HG03558 (cell line): Measurements from ENCODE around the gene PCMTD2.

Experiments used
- ATAC-seq: cut with Tn5 transposase; IDR thresholded peaks from one replicate; pipeline ENCODE4 v1.9.1; 2021; ENCODE audit warnings: moderate number of reproducible peaks; ENCODE audit not compliant: unreplicated experiment; ENCODE audit errors: extremely low read depth

PCMTD2 gene

DNA sequence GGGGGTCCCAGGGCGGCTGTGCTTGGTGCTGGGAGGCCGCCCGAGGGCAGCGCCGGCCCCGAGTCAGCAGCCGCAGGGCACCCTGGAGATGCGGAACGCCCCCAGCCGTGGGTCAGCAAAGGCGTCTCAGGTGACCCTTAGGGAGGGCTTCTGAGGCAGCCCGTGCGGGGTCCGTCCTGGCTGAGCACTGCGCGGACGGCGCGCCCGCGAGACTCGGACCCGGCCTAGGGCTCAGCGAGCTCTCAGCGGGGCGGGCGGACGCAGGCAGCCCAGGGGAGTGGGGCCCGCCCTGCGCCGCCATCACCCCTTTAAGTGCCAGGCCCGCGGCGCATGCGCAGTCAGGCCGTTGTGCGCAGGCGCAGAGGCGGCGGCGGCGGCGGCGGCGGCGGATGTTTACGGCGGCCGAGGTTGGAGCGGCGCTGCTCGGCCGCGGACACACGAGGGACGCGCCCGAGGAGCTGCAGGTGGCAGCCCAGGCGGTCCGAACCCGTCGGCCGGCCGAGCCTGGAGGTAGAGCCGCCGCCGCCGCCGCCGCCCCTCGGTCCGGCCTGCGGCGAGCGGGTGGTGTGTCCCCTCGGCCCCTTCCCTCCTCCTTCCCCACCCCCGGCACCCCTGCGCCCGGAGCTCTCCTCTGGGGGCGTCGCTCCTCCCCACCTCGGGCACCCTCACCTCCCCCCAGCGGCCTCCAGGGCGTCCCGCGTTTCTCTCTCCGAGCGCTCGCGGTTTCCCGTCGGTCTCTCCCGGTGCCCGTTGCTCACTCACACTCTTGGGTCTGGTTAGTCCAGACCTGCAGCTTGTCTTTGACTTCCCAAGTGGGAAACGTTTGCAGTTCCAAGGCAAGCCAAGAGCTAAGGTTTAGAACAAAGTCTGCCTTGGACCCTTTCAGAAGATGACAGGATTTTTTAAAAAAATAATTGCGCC, at the start of gene PCMTD2:
PCMTD2 (plus strand) TSS at position 388 of the 921 bp plus-strand sequence. CDS start 4,218 bp downstream, outside the sequence.
- peak; percentile 51 for ATAC-seq

DNA sequence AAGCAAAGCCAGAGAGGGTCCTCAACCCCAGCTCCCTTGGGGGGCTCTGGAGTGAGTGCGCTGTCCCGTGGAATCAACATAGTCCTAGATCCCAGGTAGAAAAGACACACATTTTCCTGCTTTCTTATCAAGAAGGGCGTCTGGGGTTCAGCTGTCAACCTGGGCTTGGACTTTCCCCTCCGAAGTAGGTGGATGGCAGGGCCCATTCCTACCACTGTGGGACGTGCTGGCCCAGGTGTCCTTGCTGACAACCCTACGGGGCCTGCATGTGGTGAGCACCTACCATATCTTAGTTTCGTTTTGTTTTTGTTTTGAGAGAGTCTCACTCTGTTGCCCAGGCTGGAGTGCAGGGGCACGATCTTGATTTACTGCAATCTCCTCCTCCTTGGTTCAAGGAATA, 48.9 kb upstream of the PCMTD2 start:
- ATAC-seq = no peak

DNA sequence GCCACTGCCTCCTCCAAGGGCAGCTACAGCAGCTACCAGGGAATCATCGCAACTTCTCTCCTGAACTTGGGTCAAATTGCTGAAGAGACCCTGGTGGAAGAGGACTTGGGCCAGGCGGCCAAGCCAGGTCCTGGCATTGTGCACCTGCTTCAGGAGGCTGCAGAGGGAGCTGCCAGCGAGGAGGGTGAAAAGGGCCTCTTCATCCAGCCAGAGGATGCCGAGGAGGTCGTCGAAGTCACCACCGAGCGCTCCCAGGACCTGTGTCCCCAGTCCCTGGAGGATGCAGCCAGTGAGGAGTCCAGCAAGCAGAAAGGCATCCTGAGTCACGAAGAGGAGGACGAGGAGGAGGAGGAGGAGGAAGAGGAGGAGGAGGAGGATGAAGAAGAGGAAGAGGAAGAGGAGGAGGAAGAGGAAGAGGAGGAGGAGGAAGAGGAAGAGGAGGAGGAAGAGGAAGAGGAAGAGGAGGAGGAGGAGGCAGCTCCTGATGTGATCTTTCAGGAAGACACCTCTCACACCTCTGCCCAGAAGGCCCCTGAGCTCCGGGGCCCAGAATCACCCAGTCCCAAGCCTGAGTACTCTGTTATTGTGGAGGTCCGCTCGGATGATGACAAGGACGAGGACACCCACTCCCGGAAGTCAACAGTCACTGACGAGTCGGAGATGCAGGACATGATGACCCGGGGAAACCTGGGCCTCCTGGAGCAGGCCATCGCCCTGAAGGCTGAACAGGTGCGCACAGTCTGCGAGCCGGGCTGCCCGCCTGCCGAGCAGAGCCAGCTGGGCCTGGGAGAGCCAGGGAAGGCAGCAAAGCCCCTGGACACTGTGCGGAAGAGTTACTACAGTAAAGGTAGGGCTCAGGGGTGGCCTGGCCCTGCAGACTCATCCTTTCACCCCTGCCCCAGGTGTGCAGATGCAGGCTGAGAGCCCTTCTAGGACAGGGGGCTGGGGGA, 47.6 kb upstream of the PCMTD2 start:
- ATAC-seq = no peak

DNA sequence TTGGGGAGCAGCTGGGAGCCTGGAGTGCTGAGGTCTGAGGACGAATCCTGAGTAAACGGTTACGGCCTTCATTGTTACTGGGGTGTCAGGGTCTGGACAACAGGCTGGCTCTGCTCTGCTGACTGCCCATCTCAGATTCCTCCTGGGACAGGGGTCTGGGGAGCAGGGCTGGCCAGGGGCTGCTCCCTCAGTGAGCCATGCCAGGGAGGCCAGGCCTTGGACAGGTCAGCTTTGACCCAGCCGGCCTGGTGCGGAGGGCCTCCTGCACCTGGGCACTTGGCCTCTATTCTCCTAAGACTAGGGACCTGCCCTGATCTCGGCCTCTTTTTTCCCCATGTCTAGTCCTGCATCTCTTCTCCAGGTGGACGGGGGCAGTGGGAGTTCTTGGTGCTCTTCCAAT, 46.4 kb upstream of the PCMTD2 start:
- ATAC-seq = no peak

DNA sequence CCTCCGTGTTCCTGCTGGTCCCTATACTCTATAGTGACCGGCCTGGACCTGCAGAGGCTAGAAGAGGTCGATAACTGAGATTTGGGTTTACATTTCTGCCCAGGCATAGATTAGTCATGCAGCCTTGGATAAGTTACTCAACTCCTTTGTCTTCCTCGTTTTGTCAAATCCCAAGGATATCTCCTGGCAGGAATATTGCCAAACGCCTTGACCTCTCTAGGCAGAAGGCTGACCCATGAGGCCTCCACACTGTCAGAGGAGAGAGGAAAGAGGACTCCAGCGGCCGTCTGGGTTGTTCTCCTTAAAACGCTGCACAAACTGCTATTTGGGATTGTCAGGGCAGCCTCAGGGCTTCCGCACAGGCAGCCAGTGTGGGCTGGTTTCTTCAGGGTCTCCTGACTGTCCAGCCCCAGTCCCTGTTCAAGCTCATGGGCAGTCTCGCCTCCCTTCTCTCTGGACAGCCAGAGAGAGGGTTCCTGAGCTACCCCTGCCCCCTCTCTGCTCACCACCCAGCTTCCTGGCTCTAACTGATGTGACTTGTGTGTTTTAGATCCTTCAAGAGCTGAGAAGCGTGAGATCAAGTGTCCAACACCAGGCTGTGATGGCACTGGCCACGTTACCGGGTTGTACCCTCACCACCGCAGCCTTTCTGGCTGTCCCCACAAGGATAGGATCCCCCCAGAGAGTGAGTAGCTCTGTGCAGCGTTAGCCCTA, 44.7 kb upstream of the PCMTD2 start:
- ATAC-seq = no peak

DNA sequence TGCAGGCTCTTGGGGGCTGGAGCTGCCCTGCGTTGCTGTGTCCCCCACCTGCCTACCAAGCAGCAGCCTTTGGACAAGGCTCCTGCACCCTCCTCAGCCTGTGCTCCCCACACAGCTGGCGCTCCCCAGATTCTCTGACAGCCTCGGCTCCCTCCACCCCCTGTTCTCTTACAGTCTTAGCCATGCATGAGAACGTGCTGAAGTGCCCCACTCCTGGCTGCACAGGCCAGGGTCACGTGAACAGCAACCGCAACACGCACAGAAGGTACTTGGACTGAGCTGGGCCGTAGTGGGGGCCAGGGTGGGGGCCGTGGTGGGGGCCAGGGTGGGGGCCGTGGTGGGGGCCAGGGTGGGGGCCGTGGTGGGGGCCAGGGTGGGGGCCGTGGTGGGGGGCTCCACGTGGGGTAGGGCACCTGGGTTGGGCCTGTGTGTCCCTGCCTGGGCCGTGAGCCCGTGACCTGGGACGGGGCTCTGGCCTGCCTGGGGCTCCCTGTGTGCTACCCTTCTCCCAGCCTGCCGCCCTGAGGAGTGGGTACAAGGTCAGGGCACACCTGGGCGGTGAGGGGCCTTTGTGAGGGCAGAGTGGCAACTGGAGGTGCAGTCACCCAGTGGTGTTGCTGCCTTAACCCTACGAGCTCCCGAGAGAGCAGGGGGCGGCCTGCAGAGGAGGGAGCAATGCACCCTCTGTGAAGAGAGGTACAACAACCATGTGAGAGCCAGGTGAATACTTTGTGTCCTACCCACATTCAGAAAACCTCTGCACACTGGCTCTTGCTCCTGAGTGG, 43.5 kb upstream of the PCMTD2 start:
- ATAC-seq = no peak

DNA sequence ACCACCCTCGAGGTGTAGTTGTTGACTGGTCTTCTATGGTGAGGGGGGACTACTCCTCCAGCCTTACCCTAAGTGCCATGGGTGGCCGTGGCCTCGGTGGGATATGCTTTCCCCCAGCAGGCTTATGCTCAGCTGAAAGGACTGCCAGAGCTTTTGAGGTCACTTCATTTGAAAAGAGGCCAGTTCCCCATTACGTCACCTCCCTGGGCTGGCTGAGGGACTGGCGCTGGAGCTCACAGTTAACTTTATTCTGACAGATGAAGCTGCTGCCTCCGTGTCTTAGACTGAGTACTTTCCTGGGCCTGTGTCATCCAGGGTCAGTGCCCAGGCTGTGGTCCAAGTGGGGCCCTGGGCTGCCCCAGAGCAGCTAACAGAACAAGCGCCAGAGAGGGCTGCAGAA, 42.8 kb upstream of the PCMTD2 start:
- ATAC-seq = no peak

DNA sequence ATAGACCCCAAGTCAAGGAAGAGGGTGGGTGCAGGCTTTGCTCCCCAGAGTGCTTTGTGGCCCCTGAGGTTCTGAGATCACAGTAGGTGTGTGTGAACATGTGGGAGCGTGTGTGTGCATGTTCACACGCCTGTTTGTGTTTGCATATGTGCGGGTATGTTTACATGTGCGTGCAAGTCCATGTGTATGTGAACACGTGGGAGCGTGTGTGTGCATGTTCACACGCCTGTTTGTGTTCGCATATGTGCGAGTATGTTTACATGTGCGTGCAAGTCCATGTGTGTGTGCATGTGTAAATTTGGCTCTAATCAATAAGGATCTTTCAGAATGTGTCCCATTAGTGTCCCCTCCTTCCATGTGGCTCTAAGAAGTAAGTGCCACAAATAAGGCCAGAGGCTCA, 41.4 kb upstream of the PCMTD2 start:
- no peak for ATAC-seq

DNA sequence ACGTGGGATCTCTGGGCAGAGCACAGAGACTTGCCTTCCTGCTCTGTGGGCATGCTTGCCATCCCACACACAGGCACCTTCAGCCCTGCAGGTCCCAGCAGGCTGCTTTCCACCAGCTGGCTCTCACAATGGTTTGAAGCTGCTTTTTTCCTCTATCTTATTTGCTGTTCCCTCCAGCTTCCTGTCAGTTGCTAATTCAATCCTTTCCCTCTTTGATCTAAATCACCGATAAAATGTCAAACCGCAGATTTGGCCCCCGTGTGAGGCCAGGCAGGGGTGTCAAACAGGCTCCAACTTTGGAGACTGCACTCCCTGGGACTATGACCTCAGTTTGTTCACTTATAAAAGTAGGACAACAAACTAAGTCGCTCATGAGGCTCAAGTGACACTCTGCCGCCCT, 40.6 kb upstream of the PCMTD2 start:
- no peak for ATAC-seq

DNA sequence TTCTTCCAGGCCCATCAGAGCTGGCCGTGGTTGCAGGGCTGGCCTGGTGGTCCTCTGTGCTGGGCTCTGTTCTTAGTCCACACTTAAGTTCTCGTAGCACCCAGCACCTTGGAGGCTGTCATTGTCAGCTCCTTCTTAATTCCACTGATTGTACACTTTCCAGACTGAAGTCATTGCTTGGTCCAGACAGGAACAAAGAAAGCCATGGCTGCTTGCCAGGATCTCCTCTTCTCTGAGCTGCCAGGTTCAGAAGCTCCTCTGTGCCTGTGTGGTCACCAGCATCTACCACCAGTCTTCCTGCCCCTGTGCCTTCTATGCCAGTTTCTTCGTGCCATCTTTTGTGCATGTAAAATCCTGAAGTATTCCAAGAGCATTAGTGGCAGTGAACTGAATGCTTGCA, 39.5 kb upstream of the PCMTD2 start:
- no peak for ATAC-seq

DNA sequence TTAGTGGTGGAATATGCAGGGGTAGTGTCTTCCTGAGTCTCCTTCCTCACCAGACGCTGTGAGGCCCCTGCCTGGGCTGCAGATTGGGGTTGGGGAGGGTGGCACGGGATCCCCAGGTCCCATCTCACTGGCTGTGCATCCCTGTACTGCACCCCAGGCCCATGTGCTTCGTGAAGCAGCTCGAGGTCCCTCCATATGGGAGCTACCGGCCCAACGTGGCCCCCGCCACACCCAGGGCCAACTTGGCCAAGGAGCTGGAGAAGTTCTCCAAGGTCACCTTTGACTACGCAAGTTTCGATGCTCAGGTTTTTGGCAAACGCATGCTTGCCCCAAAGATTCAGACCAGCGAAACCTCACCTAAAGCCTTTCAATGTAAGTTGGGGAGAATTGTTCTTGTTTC, 38.6 kb upstream of the PCMTD2 start:
- ATAC-seq = no peak

DNA sequence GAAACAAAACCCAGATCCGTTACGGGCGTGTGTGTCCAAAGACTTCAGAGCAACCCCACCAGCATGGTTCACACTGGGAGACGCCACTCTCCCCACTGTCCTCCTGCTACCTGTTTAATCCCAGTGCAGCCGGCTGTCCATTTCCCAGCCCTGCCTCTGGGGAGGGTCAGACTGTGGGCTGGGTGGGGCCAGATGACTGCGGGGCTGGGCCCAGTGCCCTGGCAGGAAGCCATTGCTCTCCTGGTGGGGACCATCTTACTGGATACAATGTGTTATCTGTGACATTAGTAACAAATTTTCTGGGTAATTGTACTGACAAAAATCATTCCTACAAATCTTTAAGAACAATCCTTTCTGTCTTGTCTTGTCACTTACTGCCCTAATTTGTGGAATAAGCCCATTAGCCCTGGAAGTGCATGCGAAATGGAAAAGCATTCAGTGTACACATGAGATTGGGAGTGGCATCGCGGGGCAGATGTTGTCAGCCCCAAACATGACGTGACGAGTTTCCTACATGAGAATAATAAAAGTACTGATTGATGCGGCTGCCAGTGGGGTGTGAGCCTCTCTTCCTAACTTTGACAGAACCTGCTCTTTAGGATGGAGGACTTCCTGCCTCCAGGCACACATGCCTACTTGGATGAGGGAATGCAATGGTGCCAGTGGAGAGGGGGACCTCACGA, 37.9 kb upstream of the PCMTD2 start:
- ATAC-seq = no peak

DNA sequence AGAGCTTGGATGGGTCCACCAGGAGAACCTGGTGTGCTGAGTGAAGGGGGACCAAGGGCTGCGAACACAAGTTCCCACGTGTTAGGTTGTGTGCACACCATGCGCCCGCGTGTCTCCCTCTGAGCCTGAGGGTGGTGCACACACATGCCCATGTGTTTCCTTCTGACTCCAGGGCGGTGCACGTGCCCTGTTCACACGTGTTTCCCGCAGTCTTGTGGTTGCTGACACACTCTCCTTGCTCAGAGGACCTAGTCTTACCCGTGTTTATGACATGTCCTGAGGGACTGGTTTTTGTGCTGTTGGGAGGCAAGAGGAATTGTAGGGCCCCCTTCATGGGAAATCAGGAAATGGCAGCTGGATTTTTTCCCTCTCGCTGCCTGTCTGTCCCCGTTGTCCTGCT, 36.3 kb upstream of the PCMTD2 start:
- no peak for ATAC-seq

DNA sequence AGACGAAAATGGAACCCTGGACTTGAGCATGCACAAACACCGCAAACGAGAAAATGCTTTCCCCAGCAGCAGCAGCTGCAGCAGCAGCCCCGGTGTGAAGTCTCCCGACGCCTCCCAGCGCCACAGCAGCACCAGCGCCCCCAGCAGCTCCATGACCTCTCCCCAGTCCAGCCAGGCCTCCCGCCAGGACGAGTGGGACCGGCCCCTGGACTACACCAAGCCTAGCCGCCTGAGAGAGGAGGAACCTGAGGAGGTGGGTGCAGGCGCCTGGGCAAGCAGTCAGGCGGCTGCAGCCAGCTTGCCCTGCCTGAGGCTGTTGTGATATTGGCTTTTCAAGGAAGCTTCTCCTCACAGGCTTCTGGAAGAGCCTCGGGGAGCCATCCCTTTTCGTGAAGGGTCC, 35.8 kb upstream of the PCMTD2 start:
- ATAC-seq = no peak

DNA sequence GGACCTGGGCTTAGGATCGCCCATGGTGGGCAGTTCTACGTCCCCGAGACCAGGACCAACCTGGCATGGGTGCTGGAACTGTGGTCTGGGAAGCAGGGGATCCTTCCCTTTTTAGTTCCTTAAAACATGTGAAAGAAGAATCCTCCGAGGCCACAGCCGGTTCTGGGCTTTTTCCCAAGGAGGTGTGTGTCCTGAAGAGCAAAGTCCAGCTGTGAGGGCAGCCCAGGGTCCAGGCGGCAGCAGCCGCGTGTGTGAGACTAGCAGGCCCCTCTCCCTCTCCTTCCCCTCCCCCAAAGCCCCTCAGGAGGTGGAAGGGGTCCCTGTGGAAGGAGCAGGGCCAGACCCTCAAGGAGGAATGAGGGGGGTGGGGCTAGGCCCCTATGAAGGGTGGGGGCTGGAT, 35.1 kb upstream of the PCMTD2 start:
- no peak for ATAC-seq

DNA sequence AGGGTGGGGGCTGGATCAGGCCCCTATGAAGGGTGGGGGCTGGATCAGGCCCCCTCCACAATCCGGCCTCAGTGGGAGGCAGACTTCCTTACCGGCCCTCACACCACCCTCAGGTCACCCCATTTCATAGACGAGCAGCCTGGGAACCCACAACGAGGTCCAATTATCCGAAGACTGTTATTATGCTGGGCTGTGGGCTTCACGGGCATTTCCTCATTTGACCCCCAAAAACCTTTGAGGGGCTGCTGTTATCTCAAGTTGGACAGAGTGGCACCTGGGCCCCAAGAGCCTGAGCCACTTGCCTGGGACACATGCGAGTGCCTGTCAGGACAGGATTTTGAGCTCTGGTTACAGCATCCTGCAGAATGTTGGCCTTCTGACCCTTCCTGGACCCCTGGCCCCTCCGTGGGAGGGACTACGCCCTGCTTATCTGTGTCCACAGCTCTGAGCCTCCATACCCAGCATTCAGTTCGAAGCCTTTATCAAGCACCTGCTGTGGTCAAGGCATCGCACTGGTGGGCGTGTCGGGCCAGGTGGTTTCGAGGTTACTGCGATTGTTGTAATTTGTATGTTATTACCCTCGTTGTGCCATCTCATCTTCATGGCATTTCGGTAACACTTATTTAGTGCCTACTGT, 34.5 kb upstream of the PCMTD2 start:
- no peak for ATAC-seq

DNA sequence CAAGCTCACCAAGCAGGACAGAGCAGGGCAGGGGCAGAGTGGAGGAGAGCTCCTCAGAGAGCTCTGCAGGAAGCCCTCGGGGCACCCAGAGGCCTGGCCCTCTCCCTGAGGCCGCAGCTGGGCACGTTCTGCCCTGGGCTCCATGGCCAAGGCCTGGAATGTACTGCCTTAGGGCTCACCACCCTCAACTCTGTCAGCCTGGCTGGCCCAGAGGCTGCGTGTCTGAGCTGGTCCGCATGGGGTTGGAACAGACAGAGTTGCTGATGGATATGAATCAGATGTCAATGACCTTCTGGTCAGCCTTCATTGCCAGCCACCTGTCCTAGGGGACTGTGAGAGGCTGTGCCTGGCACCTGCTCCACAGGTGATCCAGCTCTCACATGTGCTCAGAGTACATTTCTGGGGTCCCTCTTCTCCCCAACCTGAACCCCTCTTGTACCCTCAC, 33.2 kb upstream of the PCMTD2 start:
- no peak for ATAC-seq

DNA sequence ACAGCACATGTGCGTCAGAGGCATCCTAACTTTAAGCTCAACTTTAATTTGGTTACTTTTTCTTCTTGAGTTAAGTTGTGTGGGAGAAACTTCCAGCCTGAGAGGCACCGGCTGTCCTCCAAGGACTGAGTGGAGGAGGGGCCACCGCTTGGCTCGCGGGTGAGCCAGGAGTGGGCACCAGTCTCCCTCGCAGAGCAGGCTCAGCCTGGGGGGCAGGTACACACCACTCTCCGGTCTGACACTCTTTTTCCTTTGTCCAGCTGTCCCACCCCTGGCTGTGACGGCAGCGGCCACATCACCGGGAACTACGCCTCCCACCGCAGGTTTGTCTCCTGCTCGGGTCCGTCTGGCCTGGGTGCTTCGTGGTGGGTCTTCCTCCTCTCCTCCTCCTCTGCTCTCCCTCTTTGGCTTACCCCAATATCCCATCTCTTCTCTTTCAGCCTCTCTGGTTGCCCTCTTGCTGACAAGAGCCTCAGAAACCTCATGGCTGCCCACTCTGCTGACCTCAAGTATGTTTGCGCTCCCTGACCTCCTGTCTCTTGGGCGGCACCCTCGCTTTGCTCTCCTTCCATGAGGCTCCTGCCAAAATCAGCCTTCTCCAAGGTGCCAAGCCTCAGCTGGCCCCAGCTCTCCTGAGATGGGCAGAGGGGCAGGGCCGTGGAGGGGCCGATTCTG, 32.6 kb upstream of the PCMTD2 start:
- ATAC-seq = no peak
